Cardiac fibroblast (primary cell): Measurements from ENCODE around the gene HIPK4.

Experiments
- DNase-seq, 2 donors: peaks; one replicate each; pipeline versions ENCODE4 v3.0.0 to v3.0.0-alpha.2; 2010; ENCODE audit warnings: low read depth in 2 of 2
- H3K4me3 ChIP-seq, 2 donors: replicated peaks in 1 of 2; 1 replicate in 1 of 2; 2 replicates in 1 of 2; pipeline ENCODE4 v1.5.1; 2011; ENCODE audit warnings: low read depth in 2 of 2, low read length in 2 of 2, mild to moderate bottlenecking in 2 of 2, moderate library complexity in 1 of 2
- TF ChIP-seq, protein P1 (sequence below): IDR thresholded peaks from one replicate; pipeline ENCODE4 v1.5.1; 2011; ENCODE audit warnings: low read depth, mild to moderate bottlenecking, low read length, inconsistent platforms

The HIPK4 gene

DNA sequence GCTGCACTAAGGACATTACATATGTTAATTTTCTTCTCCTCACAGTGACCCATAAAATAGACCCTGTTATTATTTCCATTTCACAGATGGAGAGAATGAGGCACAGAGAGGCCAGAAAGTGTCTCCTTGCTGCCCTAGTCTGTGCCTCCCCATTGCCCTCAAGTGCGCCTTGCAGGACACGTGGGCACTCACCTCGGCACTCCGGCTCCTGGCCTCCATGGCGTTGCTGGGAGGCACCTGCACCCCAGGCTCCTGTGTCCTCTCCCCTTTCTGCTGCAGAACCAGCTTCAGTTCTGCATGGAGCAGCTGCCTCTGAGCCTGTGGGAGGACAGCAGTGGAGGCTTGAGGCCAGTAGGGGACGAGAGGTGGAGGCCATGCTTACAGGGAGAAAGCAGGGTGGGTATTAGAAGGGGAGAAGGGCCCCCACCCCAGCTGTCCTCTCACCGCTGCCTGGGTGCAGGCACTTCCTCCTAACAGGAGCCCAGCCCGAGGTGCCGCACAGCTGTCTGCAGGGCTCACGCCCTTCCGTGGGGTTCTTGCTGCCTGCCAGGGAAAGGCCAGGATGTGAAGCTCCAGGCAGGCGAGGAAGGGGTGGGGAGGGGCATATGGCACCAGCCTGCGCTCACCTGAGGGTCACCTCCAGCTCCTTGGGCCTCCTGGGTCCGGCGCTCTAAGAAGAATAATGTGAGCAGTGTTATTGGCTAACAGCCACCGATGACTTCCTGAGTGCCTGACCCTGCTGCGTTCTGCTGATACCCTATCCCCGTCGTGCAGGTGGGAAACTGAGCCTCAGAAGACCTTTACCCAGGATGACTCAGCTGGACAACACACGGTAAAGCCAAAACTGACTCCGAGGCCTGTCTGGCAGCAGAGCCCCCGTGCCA, 18.0 kb upstream of the HIPK4 start:
- TF ChIP-seq, protein P1, sequence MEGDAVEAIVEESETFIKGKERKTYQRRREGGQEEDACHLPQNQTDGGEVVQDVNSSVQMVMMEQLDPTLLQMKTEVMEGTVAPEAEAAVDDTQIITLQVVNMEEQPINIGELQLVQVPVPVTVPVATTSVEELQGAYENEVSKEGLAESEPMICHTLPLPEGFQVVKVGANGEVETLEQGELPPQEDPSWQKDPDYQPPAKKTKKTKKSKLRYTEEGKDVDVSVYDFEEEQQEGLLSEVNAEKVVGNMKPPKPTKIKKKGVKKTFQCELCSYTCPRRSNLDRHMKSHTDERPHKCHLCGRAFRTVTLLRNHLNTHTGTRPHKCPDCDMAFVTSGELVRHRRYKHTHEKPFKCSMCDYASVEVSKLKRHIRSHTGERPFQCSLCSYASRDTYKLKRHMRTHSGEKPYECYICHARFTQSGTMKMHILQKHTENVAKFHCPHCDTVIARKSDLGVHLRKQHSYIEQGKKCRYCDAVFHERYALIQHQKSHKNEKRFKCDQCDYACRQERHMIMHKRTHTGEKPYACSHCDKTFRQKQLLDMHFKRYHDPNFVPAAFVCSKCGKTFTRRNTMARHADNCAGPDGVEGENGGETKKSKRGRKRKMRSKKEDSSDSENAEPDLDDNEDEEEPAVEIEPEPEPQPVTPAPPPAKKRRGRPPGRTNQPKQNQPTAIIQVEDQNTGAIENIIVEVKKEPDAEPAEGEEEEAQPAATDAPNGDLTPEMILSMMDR = no peak
- H3K4me3 ChIP-seq = no peak overlapping the region
- no peak for DNase-seq

DNA sequence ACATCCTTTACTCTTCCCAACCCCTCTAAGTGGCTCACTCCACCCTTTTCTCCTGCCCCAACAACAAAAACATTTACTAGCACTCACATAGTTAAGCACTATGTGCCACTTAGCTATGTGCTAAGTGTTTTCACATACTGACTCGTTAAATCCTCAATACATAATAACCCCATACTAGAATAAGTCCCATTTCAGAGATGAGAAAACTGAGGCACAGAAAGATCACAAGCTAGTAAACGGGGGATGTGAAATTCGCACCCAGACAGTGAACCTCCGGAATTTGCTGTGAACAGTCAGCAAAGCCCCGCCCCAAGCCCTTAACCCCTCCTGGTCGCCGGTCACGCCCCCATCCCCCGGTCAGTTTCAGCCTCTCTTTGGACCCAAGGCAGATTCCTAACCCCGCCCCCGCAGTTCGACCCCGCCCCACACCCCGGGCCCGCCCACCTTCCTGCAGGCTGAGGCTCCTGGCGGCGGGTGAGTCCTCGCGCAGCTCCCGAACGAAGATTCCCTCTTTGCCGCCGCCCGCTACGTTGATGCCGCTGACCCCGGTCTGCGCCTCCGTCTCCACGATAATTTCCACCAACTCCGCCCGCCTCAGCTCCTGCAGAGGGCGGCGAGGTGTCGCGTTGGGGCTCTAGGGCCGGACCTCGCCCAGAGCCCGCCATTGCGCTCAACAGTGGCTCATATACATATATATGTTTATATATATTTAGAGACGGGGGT, 13.4 kb upstream of the HIPK4 start:
- H3K4me3 ChIP-seq = peak overlapping the region; percentile 59 to 60
- DNase-seq = peak; percentile 91 to 95

DNA sequence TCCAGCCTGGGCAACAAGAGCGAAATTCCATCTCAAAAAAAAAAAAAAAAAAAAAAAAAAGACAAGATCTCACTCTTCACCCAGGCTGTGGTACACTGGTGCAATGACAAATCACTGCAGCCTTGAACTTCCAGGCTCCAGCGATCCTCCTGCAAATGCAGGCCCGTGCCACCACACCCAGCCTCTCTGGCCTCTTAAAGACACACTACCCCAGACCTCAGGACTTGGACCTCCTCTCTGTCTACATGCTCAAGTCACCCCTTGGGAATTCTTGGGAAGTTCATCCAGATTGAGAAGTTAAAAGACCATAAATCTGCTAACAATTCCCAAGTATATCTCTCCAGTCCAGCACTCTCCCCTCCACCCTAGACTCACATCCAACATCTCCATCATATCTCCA, 10.6 kb upstream of the HIPK4 start:
- no peak for DNase-seq
- TF ChIP-seq, protein P1 = no peak
- H3K4me3 ChIP-seq = no peak overlapping the region

More for the DNA sequence above, 13.4 kb upstream of the HIPK4 start:
- TF ChIP-seq, protein P1 = no peak

DNA sequence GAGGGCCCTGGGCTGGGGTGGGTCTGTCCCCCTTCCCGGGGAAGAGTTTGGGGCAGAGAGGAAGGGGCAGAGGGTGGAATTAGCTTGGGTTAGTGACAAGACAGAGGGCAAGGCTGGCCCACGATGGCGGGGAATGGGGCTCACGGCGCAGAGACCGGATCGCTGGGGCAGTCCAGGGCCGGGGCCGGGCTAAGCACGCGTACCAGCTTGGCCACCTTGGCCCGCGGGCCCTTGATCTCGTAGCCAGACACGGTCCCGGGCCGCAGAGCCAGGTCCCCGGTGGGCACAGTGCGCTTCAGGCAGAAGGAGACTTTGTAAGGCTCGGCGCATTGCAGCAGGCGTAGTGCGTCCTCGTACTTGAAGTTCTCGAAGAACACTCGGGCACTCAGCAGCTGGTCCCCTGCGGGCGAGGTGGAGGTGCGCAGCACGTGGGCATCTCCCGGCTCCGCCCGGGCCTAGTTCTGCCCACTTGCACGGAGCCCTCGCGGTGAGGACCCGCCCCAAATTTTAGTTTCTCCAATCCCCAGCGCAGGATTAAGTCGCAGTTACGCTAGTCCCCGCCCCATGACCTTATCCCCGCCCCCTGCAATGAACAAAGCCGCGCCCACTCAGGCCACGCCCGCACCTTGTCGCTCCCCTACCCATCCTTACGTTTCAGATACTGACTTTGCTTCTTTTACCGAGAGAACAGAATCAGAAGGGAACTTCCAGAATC, 8.6 kb upstream of the HIPK4 start:
- H3K4me3 ChIP-seq = no peak overlapping the region
- TF ChIP-seq, protein P1 = no peak
- no peak for DNase-seq

DNA sequence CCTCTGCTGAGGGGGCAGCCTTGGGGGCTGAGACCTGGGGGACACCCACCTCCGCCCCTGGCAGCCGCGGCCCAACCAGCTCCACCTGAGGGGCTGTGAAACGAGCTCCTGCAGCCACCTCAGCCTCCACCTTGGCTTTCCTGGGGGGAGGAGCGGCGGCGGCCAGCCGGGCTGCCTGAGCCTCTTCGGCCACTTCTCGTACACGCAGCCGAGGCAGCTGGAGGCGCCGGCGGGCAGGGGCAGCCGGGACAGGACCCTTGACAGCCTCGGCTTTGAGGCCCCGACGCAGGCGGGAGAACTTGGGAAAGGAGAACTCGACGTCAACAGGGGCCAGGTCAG, 7.6 kb upstream of the HIPK4 start:
- no peak overlapping the region for H3K4me3 ChIP-seq
- TF ChIP-seq, protein P1 = no peak

DNA sequence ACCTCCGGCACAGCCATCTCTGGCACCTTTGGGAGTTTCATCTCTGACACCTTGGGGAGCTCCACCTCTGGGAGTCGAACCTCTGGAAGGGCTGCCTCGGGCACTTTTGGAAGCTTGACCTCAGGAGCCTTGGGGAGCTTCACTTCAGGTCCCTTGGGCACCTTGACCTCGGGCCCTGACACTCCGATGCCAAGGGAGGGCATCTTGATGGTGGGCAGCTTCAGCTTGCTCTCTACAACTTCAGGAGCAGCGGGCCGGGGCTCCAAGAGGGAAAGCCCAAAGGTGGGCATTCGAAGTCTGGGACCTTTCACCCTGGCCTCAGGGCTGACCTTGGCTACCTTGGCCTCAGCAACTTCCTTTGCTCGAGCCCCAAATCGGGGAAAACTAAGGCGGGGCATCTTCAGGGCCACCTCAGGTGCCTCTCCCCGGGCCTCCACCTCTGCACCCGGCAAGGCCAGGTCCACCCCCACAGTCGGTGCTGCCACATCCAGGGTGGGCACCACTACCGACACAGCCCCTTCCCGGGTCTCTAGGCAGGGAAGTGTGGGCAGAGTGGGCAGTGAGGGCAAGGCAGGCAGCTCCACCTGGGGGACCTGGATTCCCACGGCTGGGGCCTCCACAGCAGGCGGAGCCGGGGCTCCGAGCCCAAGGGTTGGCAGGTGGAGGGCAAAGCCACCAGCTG, 7.0 kb upstream of the HIPK4 start:
- no peak for DNase-seq
- TF ChIP-seq, protein P1 = no peak
- no peak overlapping the region for H3K4me3 ChIP-seq

More for the DNA sequence above, 7.6 kb upstream of the HIPK4 start:
- no peak for DNase-seq
